K562 (cell line): ENCODE measurements around the gene ATRN. TPM values are rescaled to one million over a fixed set of nuclear protein-coding genes. Genes with fewer than 3 reads are reported as not detected.

Experiments
- ATAC-seq: fragments of 200-7000 bp; cut with Tn5 transposase; 3 replicates; pipeline ENCODE4 v1.9.1; 2020; ENCODE audit warnings: moderate library complexity
- BruUV-seq: library from RNA; stranded (reverse); fragments of 400-500 nt; replicated peaks from 2 replicates; lab custom pipeline; 2021; lab: Mats Ljungman, UMichigan
- CTCF ChIA-PET: fragments of 300-600 bp; formaldehyde crosslinking; extraction: SDS; loops from one replicate; lab custom pipeline; 2021; ENCODE audit warnings: low intra/inter-chr PET ratio; lab: Yijun Ruan, JAX
- POLR2A ChIA-PET: fragments of 300-600, 350-650 bp; sonication (Branson Sonifier 250); formaldehyde crosslinking; extraction: SDS; loops from one replicate; lab custom pipeline; 2021; ENCODE audit warnings: antibody characterized with exemption, inconsistent platforms; lab: Yijun Ruan, JAX
- DNase-seq, 4 experiments: peaks; one replicate each; pipeline versions ENCODE4 v3.0.0 to v3.0.0-alpha.2; 2011 to 2018; ENCODE audit warnings: low spot score in 3 of 4, mixed read lengths in 3 of 4; ENCODE audit errors: extremely low read depth in 1 of 4
- FAIRE-seq: peaks from 2 replicates; lab custom pipeline; 2011; peaks lifted over from hg19 to GRCh38; lab: Jason Lieb, UNC
- H2AFZ ChIP-seq: 2 replicates; pipeline ENCODE4 v1.6.0; 2011; ENCODE audit warnings: low read depth, low read length, control low read depth, inconsistent platforms
- H3K27ac ChIP-seq: fragments of 200-600 bp; 3 replicates; pipeline ENCODE4 v1.8.0; 2011; ENCODE audit warnings: low read depth, mild to moderate bottlenecking, control low read depth, inconsistent platforms, low read length, moderate library complexity, mixed read lengths; ENCODE audit errors: extremely low read depth
- H3K27me3 ChIP-seq, 2 experiments: fragments of 300-600 bp in 1 of 2; 2 replicates in 1 of 2; 3 replicates in 1 of 2; pipeline versions ENCODE4 v1.6.0 to v1.8.0; 2011; ENCODE audit warnings: inconsistent platforms in 2 of 2, low read length in 2 of 2, mild to moderate bottlenecking in 1 of 2, mixed read lengths in 1 of 2, moderate library complexity in 1 of 2; ENCODE audit not compliant: control insufficient read depth in 2 of 2, insufficient read depth in 2 of 2
- H3K36me3 ChIP-seq: fragments of 300-600 bp; 3 replicates; pipeline ENCODE4 v1.8.0; 2011; ENCODE audit warnings: mild to moderate bottlenecking, low read length, inconsistent platforms; ENCODE audit not compliant: control insufficient read depth, insufficient read depth
- H3K4me1 ChIP-seq, 2 experiments: fragments of 200-600 bp in 1 of 2; replicated peaks in 1 of 2; 2 replicates in 1 of 2; 3 replicates in 1 of 2; pipeline versions ENCODE4 v1.5.1 to v1.8.0; 2011; ENCODE audit warnings: inconsistent platforms in 2 of 2, low read length in 2 of 2, mild to moderate bottlenecking in 1 of 2, mixed read lengths in 1 of 2, moderate library complexity in 1 of 2; ENCODE audit not compliant: control insufficient read depth in 2 of 2, insufficient read depth in 2 of 2
- H3K4me2 ChIP-seq: 2 replicates; pipeline ENCODE4 v1.6.1; 2011; ENCODE audit warnings: low read length, control low read depth, inconsistent platforms, mixed read lengths; ENCODE audit not compliant: insufficient read depth
- H3K4me3 ChIP-seq: fragments of 200-600 bp; sonication (generic), shearing (Covaris generic); 2 replicates; pipeline ENCODE4 v1.5.1; 2016; ENCODE audit warnings: control low read depth, inconsistent platforms
- H3K79me2 ChIP-seq: fragments of 200-600 bp; 3 replicates; pipeline ENCODE4 v1.8.0; 2011; ENCODE audit warnings: low read length, inconsistent platforms; ENCODE audit not compliant: control insufficient read depth, insufficient read depth
- H3K9ac ChIP-seq, 2 experiments: 2 replicates each; pipeline versions ENCODE4 v1.6.0 to v1.6.1; 2011; ENCODE audit warnings: low read depth in 2 of 2, low read length in 2 of 2, control low read depth in 1 of 2, inconsistent platforms in 1 of 2, mild to moderate bottlenecking in 1 of 2, mixed read lengths in 1 of 2; ENCODE audit not compliant: insufficient read depth in 1 of 2
- H3K9me1 ChIP-seq: one replicate; pipeline ENCODE4 v1.6.0; 2011; ENCODE audit warnings: inconsistent platforms, mild to moderate bottlenecking, low read length, moderate library complexity; ENCODE audit not compliant: control insufficient read depth, insufficient read depth
- H3K9me3 ChIP-seq: replicated peaks from 2 replicates; pipeline ENCODE4 v1.5.1; 2011; ENCODE audit warnings: low read depth, low read length, inconsistent platforms; ENCODE audit not compliant: control insufficient read depth, insufficient read depth
- H4K20me1 ChIP-seq: replicated peaks from 2 replicates; pipeline ENCODE4 v1.6.1; 2011; ENCODE audit warnings: low read length, inconsistent platforms, mixed read lengths; ENCODE audit not compliant: control insufficient read depth, insufficient read depth
- ZNF175 ChIP-seq: fragments of 200-800 bp; sonication (Bioruptor generic); IDR thresholded peaks from 2 replicates; pipeline ENCODE4 v1.6.1; 2016; ENCODE audit warnings: low read depth, mild to moderate bottlenecking, missing genetic modification characterization, missing compliant biosample characterization
- ZNF551 ChIP-seq: fragments of 250-450 bp; sonication (Bioruptor Pico); IDR thresholded peaks from 2 replicates; pipeline ENCODE4 v1.5.0; 2021; ENCODE audit warnings: mild to moderate bottlenecking, moderate library complexity
- WGBS: fragments of 100-300 bp; shearing (Covaris generic); methylation state at CpG from one replicate; pipeline ENCODE4 v1.1.6; 2016; ENCODE audit warnings: low coverage, mixed read lengths; ENCODE audit not compliant: insufficient coverage; ENCODE audit errors: missing lambda C conversion rate; 5-methylcytosine and 5-hydroxymethylcytosine counted together
- in situ Hi-C: fragments of 300-500 bp; cut with MboI; formaldehyde crosslinking; loops from 4 replicates; pipeline ENCODE4 v1.15.0; 2018; ENCODE audit warnings: inconsistent platforms, mixed read lengths
- intact Hi-C: fragments of 100-400 bp; cut with micrococcal nuclease; formaldehyde crosslinking; loops from 2 replicates; pipeline ENCODE4 v1.14.2; 2022
- polyA plus RNA-seq, 8 experiments: library from polyadenylated mRNA; depleted of rRNA in 4 of 8; stranded (reverse) in 5 of 8; unstranded in 3 of 8; fragments of >200 nt; fragmentation: Nextera tagmentation in 2 of 8; fragmentation: Illumina TruSeq in 1 of 8; extraction: Ambion mirVana in 2 of 8; extraction: Trizol in 1 of 8; gene quantifications; 2 replicates each; pipeline versions ENCODE4 v1.2.1 to v1.2.3, GENCODE V29; 2011 to 2014; ENCODE audit warnings: inconsistent platforms in 1 of 8, missing spikeins in 1 of 8
- total RNA-seq, 7 experiments: library from RNA; depleted of rRNA in 6 of 7; stranded (reverse); fragments of >200 nt in 6 of 7; fragmentation: Illumina TruSeq in 2 of 7; extraction: Trizol in 2 of 7; gene quantifications; 2 replicates each; pipeline versions ENCODE4 v1.2.1 to v1.2.3, GENCODE V29; 2011 to 2021; ENCODE audit warnings: low replicate concordance in 1 of 7
- TF ChIP-seq, protein P1 (sequence below): sonication (generic); formaldehyde crosslinking; IDR thresholded peaks from 2 replicates; pipeline ENCODE4 v1.8.0; 2022; ENCODE audit warnings: missing genetic modification reagents, mild to moderate bottlenecking, moderate library complexity, borderline replicate concordance
- TF ChIP-seq, protein P2 (sequence below): sonication (generic); formaldehyde crosslinking; IDR thresholded peaks from 2 replicates; pipeline ENCODE4 v1.8.1; 2022; ENCODE audit warnings: missing genetic modification reagents
- TF ChIP-seq, protein P3 (sequence below): fragments of 250-450 bp; sonication (Bioruptor Pico); IDR thresholded peaks from 2 replicates; pipeline ENCODE4 v1.5.0; 2020; ENCODE audit warnings: mild to moderate bottlenecking, borderline replicate concordance

The ATRN gene
- total and polyA plus RNA-seq, 9 of the 15 experiments (the other 6 are each of a cell fraction or from before 2014, with no cell fraction given), result 0.69 to 16.5 (median 7.6) TPM

DNA sequence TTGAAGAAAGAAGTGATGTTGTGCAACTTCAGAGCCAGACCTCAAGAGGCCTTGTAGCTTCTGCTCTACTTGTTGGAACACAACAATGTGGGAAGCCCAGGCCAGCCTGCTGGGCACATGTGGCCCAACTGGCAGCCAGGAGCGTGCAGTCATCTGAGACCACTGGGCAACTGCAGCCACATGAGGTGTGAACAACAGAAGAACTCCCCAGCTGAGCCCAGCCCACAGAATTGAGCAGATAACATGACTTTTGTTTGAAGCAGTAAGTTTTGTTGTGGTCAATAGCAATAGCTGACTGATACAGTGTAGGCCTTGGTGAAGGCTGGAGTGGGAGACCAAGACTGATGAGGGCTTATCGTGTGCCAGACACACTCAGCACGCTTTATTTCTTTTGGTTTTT, 219.6 kb downstream of the ATRN start:
- Histone ChIP-seq H3K9ac (no peak overlapping the region), H3K27me3 (peaks cover 0 to 5% of the 10 kb centered on the region in 2 experiments; a peak in 3 of 5 replicates), H3K36me3 (no peaks in the 10 kb centered on the region), H2AFZ (no peak overlapping the region), H3K27ac (no peak overlapping the region), H3K79me2 (no peaks in the 10 kb centered on the region), H3K9me1 (no peaks in the 10 kb centered on the region), H3K4me1 (peaks cover 0 to 26% of the 10 kb centered on the region in 2 experiments; a peak in 3 of 5 replicates), H4K20me1 (no peaks in the 10 kb centered on the region), H3K4me2 (no peak overlapping the region), H3K9me3 (no peaks in the 10 kb centered on the region), H3K4me3 (no peak overlapping the region)
- intact Hi-C loops (no loop called here), in situ Hi-C loops (no loop called here)
- CTCF ChIA-PET, result no interaction called here
- POLR2A ChIA-PET, result no interaction called here
- FAIRE-seq (no peak), DNase-seq (no peak), ATAC-seq (no peak)
- TF ChIP-seq ZNF175 (CRISPR knock-in tag), result no peak
- TF ChIP-seq, protein P1, sequence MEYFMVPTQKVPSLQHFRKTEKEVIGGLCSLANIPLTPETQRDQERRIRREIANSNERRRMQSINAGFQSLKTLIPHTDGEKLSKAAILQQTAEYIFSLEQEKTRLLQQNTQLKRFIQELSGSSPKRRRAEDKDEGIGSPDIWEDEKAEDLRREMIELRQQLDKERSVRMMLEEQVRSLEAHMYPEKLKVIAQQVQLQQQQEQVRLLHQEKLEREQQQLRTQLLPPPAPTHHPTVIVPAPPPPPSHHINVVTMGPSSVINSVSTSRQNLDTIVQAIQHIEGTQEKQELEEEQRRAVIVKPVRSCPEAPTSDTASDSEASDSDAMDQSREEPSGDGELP (CRISPR knock-in tag), result peak; percentile 40; the same call in 1 of the 2 replicates
- 35% methylated on average over 2 of the region's 3 CpGs for WGBS
- no TSS peak for BruUV-seq

DNA sequence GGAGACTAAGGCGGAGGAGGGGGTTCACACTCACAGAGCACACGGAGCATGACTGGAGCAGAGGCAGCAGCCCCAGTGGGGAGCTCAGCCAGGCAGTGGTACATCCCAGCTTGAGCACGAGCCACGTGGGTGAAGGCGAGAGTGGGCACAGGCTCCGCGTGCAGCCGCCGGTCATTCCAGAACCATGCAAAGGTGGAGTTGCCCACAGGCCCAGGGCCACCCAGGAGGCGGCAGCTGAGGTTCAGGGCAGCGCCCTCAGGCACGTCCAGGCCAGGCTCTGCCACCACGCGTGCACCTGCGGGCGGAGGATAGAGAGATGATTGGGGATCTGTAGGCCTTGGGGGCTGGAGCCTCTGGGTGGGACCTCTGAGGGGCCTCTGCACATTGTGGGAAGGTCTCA, 220.5 kb downstream of the ATRN start:
- no peaks in the 10 kb centered on the region for H3K36me3 ChIP-seq
- H3K27me3 ChIP-seq, result peaks cover 0 to 5% of the 10 kb centered on the region in 2 experiments; a peak in 3 of 5 replicates
- intact Hi-C loops, result no loop called here
- H3K9me1 ChIP-seq, result no peaks in the 10 kb centered on the region
- no peak overlapping the region for H3K27ac ChIP-seq
- 46% methylated on average over 11 of the region's 16 CpGs for WGBS
- H3K9me3 ChIP-seq, result no peaks in the 10 kb centered on the region
- H2AFZ ChIP-seq, result no peak overlapping the region
- TF ChIP-seq, protein P2, sequence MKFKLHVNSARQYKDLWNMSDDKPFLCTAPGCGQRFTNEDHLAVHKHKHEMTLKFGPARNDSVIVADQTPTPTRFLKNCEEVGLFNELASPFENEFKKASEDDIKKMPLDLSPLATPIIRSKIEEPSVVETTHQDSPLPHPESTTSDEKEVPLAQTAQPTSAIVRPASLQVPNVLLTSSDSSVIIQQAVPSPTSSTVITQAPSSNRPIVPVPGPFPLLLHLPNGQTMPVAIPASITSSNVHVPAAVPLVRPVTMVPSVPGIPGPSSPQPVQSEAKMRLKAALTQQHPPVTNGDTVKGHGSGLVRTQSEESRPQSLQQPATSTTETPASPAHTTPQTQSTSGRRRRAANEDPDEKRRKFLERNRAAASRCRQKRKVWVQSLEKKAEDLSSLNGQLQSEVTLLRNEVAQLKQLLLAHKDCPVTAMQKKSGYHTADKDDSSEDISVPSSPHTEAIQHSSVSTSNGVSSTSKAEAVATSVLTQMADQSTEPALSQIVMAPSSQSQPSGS (CRISPR knock-in tag), result no peak
- TF ChIP-seq, protein P3, sequence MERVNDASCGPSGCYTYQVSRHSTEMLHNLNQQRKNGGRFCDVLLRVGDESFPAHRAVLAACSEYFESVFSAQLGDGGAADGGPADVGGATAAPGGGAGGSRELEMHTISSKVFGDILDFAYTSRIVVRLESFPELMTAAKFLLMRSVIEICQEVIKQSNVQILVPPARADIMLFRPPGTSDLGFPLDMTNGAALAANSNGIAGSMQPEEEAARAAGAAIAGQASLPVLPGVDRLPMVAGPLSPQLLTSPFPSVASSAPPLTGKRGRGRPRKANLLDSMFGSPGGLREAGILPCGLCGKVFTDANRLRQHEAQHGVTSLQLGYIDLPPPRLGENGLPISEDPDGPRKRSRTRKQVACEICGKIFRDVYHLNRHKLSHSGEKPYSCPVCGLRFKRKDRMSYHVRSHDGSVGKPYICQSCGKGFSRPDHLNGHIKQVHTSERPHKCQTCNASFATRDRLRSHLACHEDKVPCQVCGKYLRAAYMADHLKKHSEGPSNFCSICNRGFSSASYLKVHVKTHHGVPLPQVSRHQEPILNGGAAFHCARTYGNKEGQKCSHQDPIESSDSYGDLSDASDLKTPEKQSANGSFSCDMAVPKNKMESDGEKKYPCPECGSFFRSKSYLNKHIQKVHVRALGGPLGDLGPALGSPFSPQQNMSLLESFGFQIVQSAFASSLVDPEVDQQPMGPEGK (CRISPR knock-in tag), result no peak
- no peak for TF ChIP-seq ZNF551 (CRISPR knock-in tag)
- ChIA-PET CTCF (no interaction called here), POLR2A (no interaction called here)
- no peaks in the 10 kb centered on the region for H3K79me2 ChIP-seq
- H3K4me3 ChIP-seq, result no peak overlapping the region
- in situ Hi-C loops, result no loop called here
- ATAC-seq (no peak), DNase-seq (no peak), FAIRE-seq (no peak)
- no TSS peak for BruUV-seq
- no peak overlapping the region; a peak in 1 of 4 replicates for H3K9ac ChIP-seq
- H4K20me1 ChIP-seq, result no peaks in the 10 kb centered on the region
- H3K4me2 ChIP-seq, result no peak overlapping the region
- peaks cover 0 to 26% of the 10 kb centered on the region in 2 experiments; a peak in 3 of 5 replicates for H3K4me1 ChIP-seq
